A172 (cell line): Measurements from ENCODE around the gene PGM1. TPM values are rescaled to one million over a fixed set of nuclear protein-coding genes. Genes with fewer than 3 reads are reported as not detected.

Experiments used
- DNase-seq: peaks from one replicate; pipeline ENCODE4 v3.0.0-alpha.2; 2015; ENCODE audit warnings: low spot score
- total RNA-seq: library from RNA; depleted of rRNA; stranded (reverse); fragments of >200 nt; shearing (Covaris generic); gene quantifications from 2 replicates; pipeline ENCODE4 v1.2.3, GENCODE V29; 2014

The PGM1 gene
- total RNA-seq, 1 experiment from 2014 or later: 46.5 TPM

DNA sequence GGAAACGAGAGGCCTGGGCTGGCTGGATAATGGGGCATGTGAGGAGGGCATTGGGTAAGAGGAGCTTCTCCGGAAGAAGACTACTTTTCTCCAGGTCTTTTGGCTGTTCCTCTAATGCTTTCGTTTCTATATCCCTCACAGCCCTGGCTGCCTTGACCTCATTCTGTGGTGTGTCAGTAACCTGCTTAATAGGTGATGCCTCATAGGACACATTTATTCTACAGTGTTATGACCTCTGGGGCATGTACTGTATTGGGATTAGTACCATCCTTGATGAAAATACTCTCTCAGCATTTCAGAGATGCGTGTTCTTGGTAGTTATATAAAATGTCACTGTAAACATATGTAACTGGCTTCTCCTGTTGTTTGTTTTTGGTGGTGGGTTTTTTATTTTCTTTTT is 40.1 kb downstream of the PGM1 start:
- DNase-seq: no peak

- no peak for DNase-seq
Observed at GRCh38 chr1:63634471-63634870, 41.3 kb downstream of the PGM1 start.

GRCh38 chr1:63635681-63636080 is 42.5 kb downstream of the PGM1 start:
- no peak for DNase-seq

DNA sequence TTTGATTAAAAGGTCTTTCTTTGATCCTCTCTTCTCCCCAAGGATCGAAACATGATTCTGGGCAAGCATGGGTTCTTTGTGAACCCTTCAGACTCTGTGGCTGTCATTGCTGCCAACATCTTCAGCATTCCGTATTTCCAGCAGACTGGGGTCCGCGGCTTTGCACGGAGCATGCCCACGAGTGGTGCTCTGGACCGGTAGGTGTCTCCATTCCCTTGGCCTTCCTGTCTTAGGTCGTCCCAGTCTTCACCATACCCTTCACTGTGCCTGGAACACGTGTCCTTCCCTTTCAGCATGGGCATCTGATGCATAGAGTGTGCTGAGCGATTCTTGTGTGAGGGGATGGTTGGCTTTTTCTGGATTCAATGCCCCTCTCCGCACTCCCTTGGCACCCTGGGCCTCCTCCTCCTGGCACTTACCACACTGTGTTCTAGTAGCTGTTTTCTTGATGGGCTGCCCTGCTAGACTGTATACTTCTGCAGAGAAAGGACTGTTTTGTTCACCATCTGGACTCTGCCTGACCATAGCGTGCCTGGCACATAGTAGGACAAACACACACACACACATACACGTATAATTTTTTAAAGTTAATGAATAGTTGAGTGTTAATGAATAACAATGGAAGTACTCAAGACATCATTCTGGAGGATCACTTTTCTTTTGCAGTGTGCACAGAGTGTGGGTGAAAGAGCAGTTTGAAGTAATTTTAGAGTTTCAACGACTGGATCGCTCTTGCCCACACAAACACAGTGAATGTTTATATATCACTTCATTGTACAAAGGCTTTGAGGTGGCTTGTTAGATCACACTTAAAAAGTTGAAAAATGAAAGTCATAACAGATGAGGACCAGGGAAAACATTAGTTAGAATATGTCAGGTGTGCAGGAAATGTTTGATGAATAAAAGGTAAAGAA is 43.2 kb downstream of the PGM1 start:
- DNase-seq: no peak

GRCh38 chr1:63638471-63638870 is 45.3 kb downstream of the PGM1 start:
- DNase-seq: no peak

- DNase-seq: no peak
Observed at GRCh38 chr1:63638875-63639274, 45.7 kb downstream of the PGM1 start.

- no peak for DNase-seq
Observed at GRCh38 chr1:63640633-63641567, 47.7 kb downstream of the PGM1 start.

DNA sequence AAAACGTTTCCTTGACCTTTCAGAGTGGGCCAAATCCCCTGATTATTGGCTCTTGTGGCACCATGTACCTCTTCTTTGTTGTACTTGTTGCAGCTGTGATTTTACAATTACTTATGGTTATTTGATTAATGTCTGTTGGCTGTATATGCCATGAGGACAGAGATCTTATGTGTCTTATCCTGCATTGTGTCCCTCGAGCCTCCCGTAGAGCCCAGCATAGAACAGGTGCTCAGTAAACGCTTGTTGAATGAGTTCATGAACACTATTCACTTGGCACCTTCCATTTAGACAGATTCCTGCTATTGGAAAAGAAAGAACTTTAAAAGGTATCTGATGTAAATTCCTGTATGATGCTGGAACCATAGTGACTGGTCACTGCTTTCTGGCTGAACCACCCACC is 48.4 kb downstream of the PGM1 start:
- no peak for DNase-seq

DNA sequence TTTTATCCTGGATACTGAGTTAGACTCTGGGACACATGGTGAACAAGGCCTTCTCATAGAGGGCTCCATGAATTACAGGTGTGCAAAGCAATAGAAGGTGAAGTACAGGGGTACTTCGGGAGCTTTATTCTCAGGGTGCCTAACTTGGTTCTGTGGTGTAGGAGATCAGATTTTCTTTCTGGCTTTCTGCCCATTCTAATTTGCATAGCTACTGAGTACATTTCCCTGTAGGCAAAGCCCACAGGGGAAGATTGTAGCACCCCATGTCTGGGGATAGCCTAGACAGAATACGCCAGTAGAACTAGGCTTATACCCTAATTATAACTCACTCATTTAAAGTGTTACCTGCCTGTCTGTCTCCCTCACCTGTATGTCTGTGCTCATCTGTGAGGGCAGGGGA is 49.7 kb downstream of the PGM1 start:
- DNase-seq: no peak

DNA sequence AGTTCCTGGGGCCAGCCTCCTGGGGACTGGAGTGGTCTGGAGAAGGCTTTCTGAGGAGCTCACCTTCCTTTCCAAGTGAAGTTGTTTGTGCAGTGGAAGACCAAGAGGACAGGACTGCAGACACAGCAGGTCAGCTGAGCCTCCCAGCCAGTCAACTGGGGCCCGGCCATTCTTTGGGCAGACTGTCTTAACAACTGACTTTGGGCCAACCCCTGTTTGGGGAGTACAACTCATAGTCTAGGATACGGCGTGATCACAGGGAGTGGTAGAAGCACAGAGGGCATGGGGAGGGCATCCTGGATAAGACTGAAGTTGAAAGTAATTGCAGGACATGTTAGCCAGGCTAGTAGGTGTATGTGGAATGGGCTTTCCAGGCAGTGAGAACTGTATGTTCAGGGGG is 50.3 kb downstream of the PGM1 start:
- DNase-seq: no peak

- no peak for DNase-seq
Observed at GRCh38 chr1:63643926-63644325, 50.7 kb downstream of the PGM1 start.

DNA sequence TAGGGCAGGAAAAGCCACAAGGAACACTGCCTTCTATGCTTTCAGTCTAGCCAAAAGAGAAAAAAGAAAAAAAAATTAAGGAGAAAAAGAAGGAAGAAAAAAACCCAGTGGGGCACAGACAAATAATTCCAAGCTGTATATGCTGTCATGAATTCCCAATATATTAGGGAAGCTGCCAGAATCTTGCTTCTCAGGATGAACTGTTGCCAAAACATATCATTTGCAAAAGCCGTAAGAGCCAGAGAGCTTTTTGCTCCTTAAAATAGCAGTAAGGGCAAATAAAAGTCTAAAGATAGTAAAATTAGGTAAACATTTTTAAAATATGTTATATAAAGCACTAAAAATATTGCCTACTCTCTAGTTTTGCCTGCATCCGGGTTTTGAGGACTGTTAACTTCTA is 52.1 kb downstream of the PGM1 start:
- DNase-seq: no peak

DNA sequence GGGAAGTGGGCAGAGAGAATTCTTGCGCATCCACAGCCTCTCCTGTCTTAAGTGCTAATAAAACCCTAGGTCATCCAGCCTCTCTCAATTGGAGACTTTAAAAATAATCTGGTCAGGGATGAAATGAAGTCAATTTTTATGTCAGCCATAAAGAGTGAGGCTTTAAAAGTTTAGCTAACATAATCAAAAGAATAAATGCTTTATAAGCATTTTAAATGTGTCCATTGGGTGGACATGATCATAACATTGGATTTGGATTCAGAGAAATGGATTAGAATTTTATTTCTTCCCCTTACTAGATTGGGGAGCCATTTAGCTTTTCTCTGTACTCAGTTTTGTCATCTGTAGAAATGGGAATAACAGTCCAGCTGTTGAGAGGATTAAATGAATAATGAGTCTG is 55.5 kb downstream of the PGM1 start:
- no peak for DNase-seq

GRCh38 chr1:63651161-63651701 is 58.0 kb downstream of the PGM1 start:
- peak; percentile 48 for DNase-seq

GRCh38 chr1:63653976-63654375 is 60.8 kb downstream of the PGM1 start:
- DNase-seq: no peak

- no peak for DNase-seq
Observed at GRCh38 chr1:63659448-63659847, 66.2 kb downstream of the PGM1 start.

DNA sequence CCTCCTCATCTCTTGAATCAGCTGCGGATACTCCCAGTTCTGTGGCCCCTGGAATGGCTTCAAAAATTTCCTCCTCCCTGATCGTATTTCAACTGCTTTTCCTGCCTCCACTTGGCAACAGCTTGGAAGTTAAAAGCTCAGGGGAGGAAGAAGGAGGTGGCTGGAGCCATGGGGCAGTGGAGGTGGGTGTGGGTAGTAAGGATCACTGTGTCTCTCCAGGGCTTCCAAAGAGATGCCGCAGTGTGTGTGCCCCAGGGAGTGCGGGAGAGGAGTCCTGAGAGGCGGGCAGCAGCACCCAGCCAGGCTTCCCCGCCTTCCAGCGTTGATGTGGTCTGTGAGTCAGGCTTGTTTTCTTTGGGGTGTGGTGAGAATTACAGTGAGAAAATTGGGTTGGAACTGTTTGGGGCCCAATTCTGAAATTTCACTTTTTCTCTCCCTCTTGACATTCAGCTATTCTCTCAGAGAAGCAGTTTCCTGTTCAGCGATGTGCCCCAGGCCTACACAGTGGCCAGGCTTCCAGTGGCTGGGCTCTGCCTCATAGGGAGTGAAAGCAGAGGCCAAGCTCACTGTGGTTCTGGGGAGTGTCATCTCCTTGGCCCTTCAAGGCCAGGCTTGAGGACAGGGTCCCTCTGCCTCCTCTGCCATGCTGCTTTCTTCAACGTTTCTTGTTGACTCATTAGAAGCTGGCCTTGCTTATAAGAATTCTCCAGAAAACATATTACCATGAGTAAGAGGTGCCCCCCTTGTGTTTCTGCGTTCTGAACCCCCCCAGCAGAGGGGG is 69.0 kb downstream of the PGM1 start:
- DNase-seq: peak; percentile 88

DNA sequence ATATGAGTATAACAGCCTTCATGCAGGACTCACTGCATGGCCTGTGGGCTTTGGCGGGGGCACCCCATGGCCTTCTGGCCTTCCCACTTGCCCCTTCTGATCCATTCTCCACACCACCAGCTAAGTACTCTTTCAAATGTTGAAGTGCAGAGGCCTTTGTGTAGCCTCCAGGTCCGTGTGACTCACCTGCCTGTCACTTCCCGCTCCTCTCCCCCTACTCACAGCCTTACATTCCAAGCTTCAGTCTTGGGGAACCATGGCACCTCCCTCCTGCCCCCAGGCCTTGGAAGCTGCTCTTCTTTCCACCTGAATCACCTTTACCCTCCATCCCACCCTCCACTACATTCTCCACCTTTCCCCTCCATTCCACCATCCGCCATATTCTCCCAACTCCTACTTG is 69.6 kb downstream of the PGM1 start:
- peak; percentile 84 for DNase-seq

DNA sequence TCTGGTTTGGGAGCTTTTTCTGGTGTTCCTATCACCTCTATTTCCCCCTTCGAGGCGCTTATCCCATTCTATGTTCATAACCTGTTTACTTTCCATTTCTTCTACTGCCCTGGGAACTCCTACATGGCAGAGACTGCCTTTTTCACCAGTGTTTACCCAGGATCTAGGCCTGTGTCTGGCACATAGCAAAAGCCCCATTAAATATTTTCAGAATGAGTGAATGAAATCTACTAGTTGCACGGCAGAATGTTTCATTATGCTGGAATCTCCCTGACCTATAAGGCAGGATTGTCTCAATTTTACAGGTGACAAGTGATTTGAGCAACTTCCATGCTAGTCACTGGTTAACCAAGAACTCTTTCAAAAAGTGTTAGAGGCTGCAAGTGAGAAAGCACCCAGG is 70.1 kb downstream of the PGM1 start:
- DNase-seq: peak; percentile 54

- peak; percentile 26 for DNase-seq
Observed at GRCh38 chr1:63663873-63664272, 70.7 kb downstream of the PGM1 start.

DNA sequence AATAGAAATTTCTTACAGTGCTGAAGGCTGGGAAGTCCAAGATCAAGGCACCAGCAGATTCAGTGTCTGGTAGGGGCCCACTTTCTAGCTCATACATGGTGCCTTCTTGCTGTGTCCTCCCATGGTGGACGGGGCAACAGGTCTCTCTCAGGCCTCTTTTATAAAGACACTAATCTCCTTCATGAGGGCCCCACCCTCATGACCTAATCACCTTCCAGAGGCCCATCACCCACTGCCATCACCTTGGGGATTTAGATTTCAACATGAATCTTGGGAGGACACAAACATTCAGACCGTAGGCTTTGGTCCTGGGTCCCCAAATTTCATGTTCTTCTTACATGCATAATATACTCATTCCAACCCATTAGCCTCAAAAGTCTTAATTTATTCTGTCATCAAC is 71.5 kb downstream of the PGM1 start:
- no peak for DNase-seq

GRCh38 chr1:63665410-63665809 is 72.2 kb downstream of the PGM1 start:
- DNase-seq: no peak
